AG08395 (cell line): ENCODE measurements around the gene DDX10.

ENCODE experiments used
- DNase-seq: peaks from one replicate; pipeline ENCODE4 v3.0.0; 2012; ENCODE audit warnings: mixed read lengths, low spot score

DDX10 gene

DNA sequence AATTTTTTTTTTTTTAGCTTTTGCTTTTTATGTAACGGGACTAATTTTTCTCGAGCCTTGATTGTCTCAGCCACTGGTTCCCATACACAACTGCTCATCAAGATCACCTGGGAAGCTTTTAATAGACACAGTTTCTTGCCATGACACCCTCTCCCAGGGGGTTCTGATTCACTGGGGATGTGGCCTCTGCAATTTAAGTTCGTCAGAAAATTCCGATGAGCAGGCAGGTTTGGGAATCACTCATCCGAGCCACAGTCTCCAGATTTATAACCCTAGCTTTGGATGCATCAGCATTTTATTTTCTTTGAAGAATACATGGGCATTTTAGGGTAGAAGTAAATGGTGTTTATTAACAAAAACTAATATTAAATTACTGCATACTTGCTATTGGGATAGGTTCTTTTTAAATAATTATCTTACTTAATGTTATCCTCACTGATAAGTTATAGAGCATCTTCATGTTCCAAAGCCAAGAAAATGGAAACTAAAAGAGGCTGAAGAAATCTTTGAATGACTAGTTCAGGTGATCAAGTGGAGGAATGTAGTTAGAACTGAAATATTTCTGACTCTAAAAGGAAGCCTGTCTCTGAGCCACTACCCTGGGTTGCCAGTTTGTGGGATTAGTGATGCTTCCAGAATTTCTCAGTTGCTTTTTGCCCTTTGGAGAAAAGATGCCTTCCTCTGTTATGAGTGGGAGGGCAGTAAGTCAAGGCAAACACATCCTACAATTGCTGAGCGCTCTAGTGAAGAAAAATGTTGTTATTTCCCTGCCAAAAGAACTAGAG, 319.0 kb downstream of the DDX10 start:
- no peak for DNase-seq

DNA sequence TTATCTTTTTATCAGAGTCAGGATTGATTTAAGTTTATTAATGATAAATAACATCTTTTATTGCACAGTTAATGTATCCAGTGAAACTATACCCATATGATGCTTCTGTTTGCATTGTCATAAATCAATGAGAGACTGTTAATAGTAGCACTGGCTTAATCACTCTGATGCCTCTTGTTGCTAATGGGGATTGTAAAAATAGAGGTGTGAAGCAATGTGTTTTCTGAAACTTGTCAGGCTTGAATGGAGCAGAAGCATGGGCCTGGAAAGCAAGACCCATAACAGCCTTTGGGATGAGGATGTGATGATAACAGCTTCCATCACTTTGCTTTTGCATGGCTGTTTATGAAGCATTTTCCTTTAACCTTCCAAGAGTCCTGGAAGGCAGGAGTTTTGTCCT, 319.7 kb downstream of the DDX10 start:
- DNase-seq: no peak

DNA sequence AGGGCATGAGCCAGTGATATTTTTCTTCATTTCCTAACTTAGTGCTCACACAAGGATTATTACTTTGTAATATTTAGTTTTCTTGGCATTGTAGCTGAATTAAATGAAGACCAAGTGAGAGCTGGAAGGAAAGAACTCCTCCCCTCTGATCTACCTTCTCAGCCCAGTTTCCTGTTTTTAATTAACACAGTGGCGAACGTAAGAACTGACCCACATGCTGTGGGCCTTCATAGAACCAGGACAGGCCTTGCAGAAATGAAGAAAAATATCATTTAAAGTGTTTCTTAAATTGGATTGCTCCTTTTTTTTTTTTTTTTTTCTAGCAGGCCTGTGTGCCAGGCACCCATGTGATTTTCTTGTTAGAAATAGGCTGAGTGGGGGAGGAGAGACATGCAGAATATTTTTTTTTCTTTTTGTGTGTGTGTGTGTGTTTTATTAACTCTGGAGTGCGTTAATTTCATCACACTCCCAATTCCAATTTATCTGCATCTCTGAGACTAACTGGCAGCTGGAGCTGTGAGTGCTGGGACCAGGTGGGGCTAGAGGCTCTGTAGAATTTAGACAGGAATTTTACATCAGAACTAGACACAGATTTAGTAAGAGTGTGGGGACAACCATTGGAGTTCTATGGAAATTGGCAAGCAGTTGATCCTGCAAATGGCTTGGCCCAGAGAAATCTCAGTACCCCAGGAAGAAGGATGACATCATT, 320.5 kb downstream of the DDX10 start:
- DNase-seq: no peak

DNA sequence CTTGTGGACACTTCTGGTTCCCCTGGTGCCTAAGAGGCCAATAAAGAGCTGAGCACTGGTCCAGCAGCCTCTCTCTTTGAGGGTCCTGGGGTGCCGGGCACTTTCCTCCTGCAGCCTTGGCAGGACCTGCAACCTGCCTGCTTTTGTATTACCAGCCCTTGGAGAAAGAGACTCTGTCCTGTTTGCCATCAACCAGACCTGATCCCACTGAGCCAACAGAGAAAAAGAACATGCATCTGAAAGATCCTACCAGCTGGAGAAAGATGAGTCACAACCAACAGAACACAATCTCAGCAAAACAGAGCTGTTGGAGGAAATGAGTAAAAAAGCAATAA, 321.0 kb downstream of the DDX10 start:
- peak; percentile 65 for DNase-seq
